ENCODE measurements around the gene SPAG5.
A peak's percentile ranks its signal among the peaks of the same experiment; 100 is the strongest.
"Not testable (repeated sequence)": the region's sequence is repeated elsewhere in the genome, so short reads cannot be mapped to it uniquely, and the experiment has no call there.

The SPAG5 gene

GRCh38 chr17:28599311-28600184 is 723 bp upstream of the SPAG5 start:
- peak; percentile 64 to 71 for DNase-seq

- no peak for DNase-seq
Observed at GRCh38 chr17:28598389-28598788, 436 bp downstream of the SPAG5 start.

- no peak for DNase-seq
Observed at GRCh38 chr17:28597606-28598383, 1.0 kb downstream of the SPAG5 start.

- no peak for DNase-seq
Observed at GRCh38 chr17:28592260-28592659, 6.6 kb downstream of the SPAG5 start.

- DNase-seq, result no peak
Observed at GRCh38 chr17:28585851-28586250, 13.0 kb downstream of the SPAG5 start.

GRCh38 chr17:28584434-28584833 is 14.4 kb downstream of the SPAG5 start:
- DNase-seq, result no peak

GRCh38 chr17:28582513-28582912 is 16.3 kb downstream of the SPAG5 start:
- no peak for DNase-seq

- no peak for DNase-seq
Observed at GRCh38 chr17:28580959-28581358, 17.9 kb downstream of the SPAG5 start.

- DNase-seq, result no peak
Observed at GRCh38 chr17:28579526-28579925, 19.3 kb downstream of the SPAG5 start.

GRCh38 chr17:28578246-28579195 is 20.3 kb downstream of the SPAG5 start:
- DNase-seq, result no peak

- DNase-seq, result no peak
Observed at GRCh38 chr17:28577466-28577824, 21.4 kb downstream of the SPAG5 start.

- peak; percentile 93 for DNase-seq
Observed at GRCh38 chr17:28576758-28577465, 21.9 kb downstream of the SPAG5 start, which contains the start of gene ALDOC. TSS of gene ALDOC (minus strand) at chr17:28576895. CDS start at chr17:28575532, 1,363 bp downstream.

GRCh38 chr17:28576016-28576415 is 22.8 kb downstream of the SPAG5 start:
- DNase-seq, result not testable (repeated sequence)

GRCh38 chr17:28575126-28575795 is 23.6 kb downstream of the SPAG5 start:
- no peak for DNase-seq

GRCh38 chr17:28574526-28574925 is 24.3 kb downstream of the SPAG5 start:
- no peak for DNase-seq

GRCh38 chr17:28573966-28574480 is 24.8 kb downstream of the SPAG5 start:
- DNase-seq, result no peak

- no peak for DNase-seq
Observed at GRCh38 chr17:28573521-28573920, 25.3 kb downstream of the SPAG5 start.

- no peak for DNase-seq
Observed at GRCh38 chr17:28573040-28573380, 25.8 kb downstream of the SPAG5 start.

GRCh38 chr17:28572259-28573039 is 26.4 kb downstream of the SPAG5 start:
- no peak for DNase-seq

- peak; percentile 87 to 93 for DNase-seq
Observed at GRCh38 chr17:28571361-28572122, 27.3 kb downstream of the SPAG5 start, which contains the start of gene PIGS. TSS of gene PIGS (minus strand) at chr17:28571524. CDS start at chr17:28571496, 28 bp downstream.

Measured in NCI-H2081 (cell line).